ENCODE results near the gene ADPRH. TPM values are rescaled to one million over a fixed set of nuclear protein-coding genes. Genes with fewer than 3 reads are reported as not detected.

The ADPRH gene
- total RNA-seq, 1 experiment from 2014 or later = 1.5 TPM

GRCh38 chr3:119534296-119534695 is 45.0 kb upstream of the ADPRH start:
- H3K79me2 ChIP-seq (ENCODE audit: insufficient read depth, low read length) = no peaks in the 10 kb centered on the region
- intact Hi-C loops (cut with micrococcal nuclease) = no loop called here
- RAD21 ChIA-PET (ENCODE audit: low non-redundant PET in 1 of 2, low total read pairs in 2 of 2, uncharacterized antibody in 2 of 2, unreplicated experiment in 2 of 2) = interaction anchor here in 1 of 2 experiments (0.7 kb wide), 1 partner anchor 34 kb away, joined by 3 read pairs; no protein-coding TSS in a partner anchor
- no peaks in the 10 kb centered on the region for H3K9me2 ChIP-seq (ENCODE audit: insufficient read depth)
- ATAC-seq (no peak), DNase-seq (ENCODE audit: low read depth, low spot score) (no peak)
- H3K4me3 ChIP-seq (replicated peaks in 1 of 2; ENCODE audit: low read depth in 1 of 2, low read length in 2 of 2) = no peak overlapping the region
- no peak overlapping the region for H3K4me2 ChIP-seq (ENCODE audit: low read length)
- TF ChIP-seq ATF3 (IDR thresholded peaks at IDR 0.05) = no peak
- no peak for TF ChIP-seq REST (IDR thresholded peaks at IDR 0.05; ENCODE audit: low read depth)
- no peak for TF ChIP-seq RAD21 (IDR thresholded peaks at IDR 0.05; ENCODE audit: low read depth)
- TF ChIP-seq ZNF274 (IDR thresholded peaks at IDR 0.05; ENCODE audit: low read depth, low read length) = no peak
- no peaks in the 10 kb centered on the region for H3K36me3 ChIP-seq (ENCODE audit: control insufficient read depth in 1 of 2, insufficient read depth in 2 of 2, low read length in 2 of 2)
- CTCF ChIA-PET = no interaction called here
- no peaks in the 10 kb centered on the region for H3K27me3 ChIP-seq (ENCODE audit: insufficient read depth, low read length)
- POLR2A ChIA-PET = no interaction called here
- no TSS peak for BruUV-seq (replicated peaks)
- no peaks in the 10 kb centered on the region for H4K20me1 ChIP-seq (ENCODE audit: insufficient read depth)
- H3K27ac ChIP-seq (ENCODE audit: low read depth, low read length) = no peak overlapping the region
- no peak overlapping the region for H2AFZ ChIP-seq (ENCODE audit: low read depth, low read length, poor library complexity, severe bottlenecking)
- no peaks in the 10 kb centered on the region for H3K4me1 ChIP-seq (ENCODE audit: control insufficient read depth in 1 of 2, insufficient read depth in 2 of 2, low read length in 2 of 2)
- H3K9me3 ChIP-seq (ENCODE audit: control insufficient read depth in 1 of 2, insufficient read depth in 1 of 2, low read depth in 1 of 2, low read length in 2 of 2) = no peaks in the 10 kb centered on the region
- H3K9ac ChIP-seq (ENCODE audit: low read length) = no peak overlapping the region

GRCh38 chr3:119536757-119537156 is 42.5 kb upstream of the ADPRH start:
- no peak overlapping the region for H3K4me3 ChIP-seq (replicated peaks in 1 of 2; ENCODE audit: low read depth in 1 of 2, low read length in 2 of 2)
- ChIA-PET CTCF (no interaction called here), RAD21 (ENCODE audit: low non-redundant PET in 1 of 2, low total read pairs in 2 of 2, uncharacterized antibody in 2 of 2, unreplicated experiment in 2 of 2) (no interaction called here), POLR2A (no interaction called here)
- no peaks in the 10 kb centered on the region for H3K36me3 ChIP-seq (ENCODE audit: control insufficient read depth in 1 of 2, insufficient read depth in 2 of 2, low read length in 2 of 2)
- TF ChIP-seq ZFX (IDR thresholded peaks at IDR 0.05) (no peak), EZH2phosphoT487 (IDR thresholded peaks at IDR 0.05; ENCODE audit: borderline replicate concordance) (no peak), SRF (IDR thresholded peaks at IDR 0.05; ENCODE audit: low read depth) (no peak), CEBPB (IDR thresholded peaks at IDR 0.05; ENCODE audit: low read depth) (no peak), SP1 (IDR thresholded peaks at IDR 0.05; ENCODE audit: low read depth) (no peak), ATF3 (IDR thresholded peaks at IDR 0.05) (no peak), POLR2A (IDR thresholded peaks at IDR 0.05; ENCODE audit: borderline replicate concordance, extremely low read depth, insufficient read depth, insufficient read length) (no peak), MAX (IDR thresholded peaks at IDR 0.05) (no peak), FOSL1 (IDR thresholded peaks at IDR 0.05; ENCODE audit: low read depth) (no peak)
- H3K9me3 ChIP-seq (ENCODE audit: control insufficient read depth in 1 of 2, insufficient read depth in 1 of 2, low read depth in 1 of 2, low read length in 2 of 2) = no peaks in the 10 kb centered on the region
- no peaks in the 10 kb centered on the region for H3K27me3 ChIP-seq (ENCODE audit: insufficient read depth, low read length)
- BruUV-seq (replicated peaks) = no TSS peak
- H3K4me2 ChIP-seq (ENCODE audit: low read length) = no peak overlapping the region
- no peak overlapping the region for H3K27ac ChIP-seq (ENCODE audit: low read depth, low read length)
- H3K9ac ChIP-seq (ENCODE audit: low read length) = no peak overlapping the region
- intact Hi-C loops (cut with micrococcal nuclease) = no loop called here
- H2AFZ ChIP-seq (ENCODE audit: low read depth, low read length, poor library complexity, severe bottlenecking) = no peak overlapping the region
- ATAC-seq (no peak), DNase-seq (ENCODE audit: low read depth, low spot score) (no peak)
- H4K20me1 ChIP-seq (ENCODE audit: insufficient read depth) = no peaks in the 10 kb centered on the region
- no peaks in the 10 kb centered on the region for H3K9me2 ChIP-seq (ENCODE audit: insufficient read depth)
- no peaks in the 10 kb centered on the region for H3K79me2 ChIP-seq (ENCODE audit: insufficient read depth, low read length)
- no peaks in the 10 kb centered on the region for H3K4me1 ChIP-seq (ENCODE audit: control insufficient read depth in 1 of 2, insufficient read depth in 2 of 2, low read length in 2 of 2)

Measured in HCT116 (cell line).